ENCODE measurements around the gene NT5C1A. TPM values are rescaled to one million over a fixed set of nuclear protein-coding genes. Genes with fewer than 3 reads are reported as not detected.

Gene NT5C1A
- total and polyA plus RNA-seq, 3 experiments from 2014 or later, result not detected

- CTCF ChIA-PET, result interaction anchor here (0.7 to 1.5 kb wide), 2 partner anchors 9 to 15 kb away, joined by 3 to 4 read pairs; no protein-coding TSS in a partner anchor
- H3K4me3 Mint-ChIP-seq, result no peak overlapping the region
Measured at GRCh38 chr1:39662861-39663260, 9.0 kb downstream of the NT5C1A start.

GRCh38 chr1:39659538-39659937 lies 12.4 kb downstream of the NT5C1A start:
- peaks cover 5 to 6% (median 5%) of the 10 kb centered on the region in 3 donors for H3K4me1 Mint-ChIP-seq
- Histone ChIP-seq H3K4me3 (ENCODE audit: low read length) (no peak overlapping the region), H3K27ac (ENCODE audit: low read depth, low read length) (no peak overlapping the region), H3K36me3 (ENCODE audit: insufficient read depth, low read length) (no peaks in the 10 kb centered on the region), H3K9me3 (ENCODE audit: low read length) (no peaks in the 10 kb centered on the region), H3K4me1 (ENCODE audit: insufficient read depth, low read length) (no peaks in the 10 kb centered on the region), H3K27me3 (ENCODE audit: insufficient read depth, low read length, poor library complexity, severe bottlenecking) (no peaks in the 10 kb centered on the region)
- no peak overlapping the region for H3K4me3 Mint-ChIP-seq
- no peak overlapping the region for H3K27ac Mint-ChIP-seq
- ChIA-PET CTCF (interaction anchor here (0.6 to 6.5 kb wide), 7 partner anchors 8 to 203 kb away, joined by 3 to 52 read pairs (median 10); partner anchors contain the start of gene NT5C1A), POLR2A (no interaction called here)
- no peaks in the 10 kb centered on the region for H3K9me3 Mint-ChIP-seq
- DNase-seq, result no peak
- H3K36me3 Mint-ChIP-seq, result no peaks in the 10 kb centered on the region
- H3K27me3 Mint-ChIP-seq, result peaks cover 0 to 1% of the 10 kb centered on the region in 2 donors

More at GRCh38 chr1:39662861-39663260, 9.0 kb downstream of the NT5C1A start:
- Histone ChIP-seq H3K27ac (ENCODE audit: low read depth, low read length) (no peak overlapping the region), H3K4me1 (ENCODE audit: insufficient read depth, low read length) (no peaks in the 10 kb centered on the region), H3K4me3 (ENCODE audit: low read length) (no peak overlapping the region), H3K27me3 (ENCODE audit: insufficient read depth, low read length, poor library complexity, severe bottlenecking) (no peaks in the 10 kb centered on the region), H3K36me3 (ENCODE audit: insufficient read depth, low read length) (no peaks in the 10 kb centered on the region), H3K9me3 (ENCODE audit: low read length) (no peaks in the 10 kb centered on the region)
- Mint-ChIP-seq H3K4me1 (peaks cover 3% of the 10 kb centered on the region in 3 donors), H3K27ac (peak overlapping the region in 2 of 8 donors; percentile 14 to 61), H3K27me3 (peaks cover 1 to 4% of the 10 kb centered on the region in 2 donors), H3K36me3 (no peaks in the 10 kb centered on the region), H3K9me3 (no peaks in the 10 kb centered on the region)
- no peak for DNase-seq
- POLR2A ChIA-PET, result no interaction called here

GRCh38 chr1:39659110-39659509 lies 12.8 kb downstream of the NT5C1A start:
- Mint-ChIP-seq H3K4me1 (peaks cover 5 to 6% (median 5%) of the 10 kb centered on the region in 3 donors), H3K27ac (no peak overlapping the region), H3K36me3 (no peaks in the 10 kb centered on the region), H3K27me3 (peaks cover 1 to 4% of the 10 kb centered on the region in 2 donors), H3K4me3 (no peak overlapping the region), H3K9me3 (no peaks in the 10 kb centered on the region)
- Histone ChIP-seq H3K9me3 (ENCODE audit: low read length) (no peaks in the 10 kb centered on the region), H3K4me3 (ENCODE audit: low read length) (no peak overlapping the region), H3K27me3 (ENCODE audit: insufficient read depth, low read length, poor library complexity, severe bottlenecking) (peaks cover 2% of the 10 kb centered on the region), H3K4me1 (ENCODE audit: insufficient read depth, low read length) (no peaks in the 10 kb centered on the region), H3K36me3 (ENCODE audit: insufficient read depth, low read length) (no peaks in the 10 kb centered on the region), H3K27ac (ENCODE audit: low read depth, low read length) (no peak overlapping the region)
- DNase-seq, result no peak
- ChIA-PET POLR2A (no interaction called here), CTCF (interaction anchor here (0.8 to 6.5 kb wide), 9 partner anchors 8 to 61 kb away, joined by 3 to 52 read pairs (median 11); partner anchors contain the start of gene NT5C1A)

- POLR2A ChIA-PET, result interaction anchor here (0.5 kb wide), 1 partner anchor 33 kb away, joined by 3 read pairs; the partner anchor contains the start of gene HPCAL4
Measured at GRCh38 chr1:39657923-39658485, 13.9 kb downstream of the NT5C1A start.

DNA sequence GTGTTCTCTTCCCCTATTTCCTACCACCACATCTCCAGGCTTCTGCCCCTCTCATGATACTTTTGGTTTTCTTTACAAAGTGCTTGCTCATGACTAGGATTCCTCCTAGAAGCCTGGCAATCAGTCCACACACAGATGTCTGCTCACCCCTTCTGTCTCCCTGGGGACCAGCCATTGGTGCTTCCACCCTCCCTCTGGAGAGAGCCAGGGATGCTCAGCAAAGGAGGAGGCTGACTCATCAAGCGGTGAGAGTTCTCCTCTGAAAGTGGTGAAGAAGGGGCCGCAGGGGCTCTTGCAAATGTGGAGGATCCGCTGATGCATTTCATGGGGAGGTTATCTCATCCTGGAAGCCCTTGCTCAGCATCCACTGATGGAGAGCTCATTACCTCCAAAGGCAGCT lies 14.5 kb downstream of the NT5C1A start:
- no peak overlapping the region for H3K4me3 ChIP-seq (ENCODE audit: low read length)
- CTCF ChIA-PET, result interaction anchor here (1.0 to 6.5 kb wide), 14 partner anchors 9 to 63 kb away, joined by 4 to 52 read pairs (median 7); partner anchors contain the start of gene NT5C1A
- POLR2A ChIA-PET, result interaction anchor here (0.5 kb wide), 1 partner anchor 34 kb away, joined by 3 read pairs; the partner anchor contains the start of gene HPCAL4
- H3K9me3 ChIP-seq (ENCODE audit: low read length), result no peaks in the 10 kb centered on the region
- H3K36me3 ChIP-seq (ENCODE audit: insufficient read depth, low read length), result no peaks in the 10 kb centered on the region
- H3K27me3 ChIP-seq (ENCODE audit: insufficient read depth, low read length, poor library complexity, severe bottlenecking), result peaks cover 6% of the 10 kb centered on the region
- Mint-ChIP-seq H3K4me3 (no peak overlapping the region), H3K4me1 (peaks cover 6 to 10% (median 7%) of the 10 kb centered on the region in 3 donors), H3K27ac (peak overlapping the region in 1 of 8 donors; percentile 2), H3K36me3 (no peaks in the 10 kb centered on the region), H3K27me3 (peaks cover 1 to 9% of the 10 kb centered on the region in 2 donors), H3K9me3 (no peaks in the 10 kb centered on the region)
- no peaks in the 10 kb centered on the region for H3K4me1 ChIP-seq (ENCODE audit: insufficient read depth, low read length)
- no peak for DNase-seq
- no peak overlapping the region for H3K27ac ChIP-seq (ENCODE audit: low read depth, low read length)

More at GRCh38 chr1:39657923-39658485, 13.9 kb downstream of the NT5C1A start:
- no peaks in the 10 kb centered on the region for H3K9me3 Mint-ChIP-seq
- H3K27ac ChIP-seq (ENCODE audit: low read depth, low read length), result no peak overlapping the region
- H3K4me1 Mint-ChIP-seq, result peaks cover 6 to 10% (median 7%) of the 10 kb centered on the region in 3 donors
- peak overlapping the region in 2 of 7 donors; percentile 57 to 74 for H3K4me3 Mint-ChIP-seq
- H3K9me3 ChIP-seq (ENCODE audit: low read length), result no peaks in the 10 kb centered on the region
- no peaks in the 10 kb centered on the region for H3K4me1 ChIP-seq (ENCODE audit: insufficient read depth, low read length)
- no peaks in the 10 kb centered on the region for H3K36me3 ChIP-seq (ENCODE audit: insufficient read depth, low read length)
- H3K27ac Mint-ChIP-seq, result peak overlapping the region in 2 of 8 donors; percentile 32 to 55
- peaks cover 6% of the 10 kb centered on the region for H3K27me3 ChIP-seq (ENCODE audit: insufficient read depth, low read length, poor library complexity, severe bottlenecking)
- peaks cover 1 to 9% of the 10 kb centered on the region in 2 donors for H3K27me3 Mint-ChIP-seq
- H3K36me3 Mint-ChIP-seq, result no peaks in the 10 kb centered on the region
- CTCF ChIA-PET, result interaction anchor here (0.7 to 6.5 kb wide), 16 partner anchors 9 to 111 kb away, joined by 3 to 52 read pairs (median 6); partner anchors contain the start of gene NT5C1A
- peak; percentile 33 to 69 (median 47) for DNase-seq
- no peak overlapping the region for H3K4me3 ChIP-seq (ENCODE audit: low read length)

GRCh38 chr1:39656391-39656790 lies 15.5 kb downstream of the NT5C1A start:
- no peaks in the 10 kb centered on the region for H3K4me1 ChIP-seq (ENCODE audit: insufficient read depth, low read length)
- H3K27me3 ChIP-seq (ENCODE audit: insufficient read depth, low read length, poor library complexity, severe bottlenecking), result peaks cover 6% of the 10 kb centered on the region
- no peaks in the 10 kb centered on the region for H3K36me3 ChIP-seq (ENCODE audit: insufficient read depth, low read length)
- H3K27ac ChIP-seq (ENCODE audit: low read depth, low read length), result no peak overlapping the region
- no peak overlapping the region for H3K4me3 ChIP-seq (ENCODE audit: low read length)
- no peak overlapping the region for H3K27ac Mint-ChIP-seq
- ChIA-PET POLR2A (no interaction called here), CTCF (interaction anchor here (3.8 to 6.5 kb wide), 2 partner anchors 8 to 50 kb away, joined by 30 to 52 read pairs; no protein-coding TSS in a partner anchor)
- no peak overlapping the region for H3K4me3 Mint-ChIP-seq
- H3K4me1 Mint-ChIP-seq, result peaks cover 6 to 10% (median 7%) of the 10 kb centered on the region in 3 donors
- no peak for DNase-seq
- H3K27me3 Mint-ChIP-seq, result peaks cover 1 to 9% of the 10 kb centered on the region in 2 donors
- no peaks in the 10 kb centered on the region for H3K9me3 ChIP-seq (ENCODE audit: low read length)
- no peaks in the 10 kb centered on the region for H3K9me3 Mint-ChIP-seq
- no peaks in the 10 kb centered on the region for H3K36me3 Mint-ChIP-seq

GRCh38 chr1:39655578-39656268 lies 16.2 kb downstream of the NT5C1A start:
- H3K4me3 ChIP-seq (ENCODE audit: low read length), result no peak overlapping the region
- H3K36me3 ChIP-seq (ENCODE audit: insufficient read depth, low read length), result no peaks in the 10 kb centered on the region
- Mint-ChIP-seq H3K4me1 (peaks cover 6 to 10% (median 7%) of the 10 kb centered on the region in 3 donors), H3K36me3 (no peaks in the 10 kb centered on the region), H3K4me3 (no peak overlapping the region), H3K27ac (no peak overlapping the region), H3K27me3 (peaks cover 1 to 9% of the 10 kb centered on the region in 2 donors), H3K9me3 (no peaks in the 10 kb centered on the region)
- no peak overlapping the region for H3K27ac ChIP-seq (ENCODE audit: low read depth, low read length)
- DNase-seq, result no peak
- POLR2A ChIA-PET, result no interaction called here
- H3K9me3 ChIP-seq (ENCODE audit: low read length), result no peaks in the 10 kb centered on the region
- H3K4me1 ChIP-seq (ENCODE audit: insufficient read depth, low read length), result no peaks in the 10 kb centered on the region
- H3K27me3 ChIP-seq (ENCODE audit: insufficient read depth, low read length, poor library complexity, severe bottlenecking), result peaks cover 6% of the 10 kb centered on the region
- CTCF ChIA-PET, result interaction anchor here (1.2 to 6.5 kb wide), 4 partner anchors 7 to 557 kb away, joined by 3 to 52 read pairs (median 18); no protein-coding TSS in a partner anchor
